H7 (cell line): ENCODE results near the gene NDUFA1. TPM values are rescaled to one million over a fixed set of nuclear protein-coding genes. Genes with fewer than 3 reads are reported as not detected.

Source experiments
- total RNA-seq: library from RNA; depleted of rRNA; stranded (reverse); fragments of >200 nt; shearing (Covaris generic); gene quantifications from 2 replicates; pipeline ENCODE4 v1.2.3, GENCODE V29; 2014; rRNA removed

NDUFA1 gene
- total RNA-seq, 1 experiment from 2014 or later: 73.1 TPM

Other genes starting within 250 kb of the NDUFA1 start
- gene SEPTIN6, start 178.7 kb upstream of the NDUFA1 start, total RNA-seq: 26.9 and 41.7 TPM in 2 replicates
- 1.8 and 3.2 TPM in 2 replicates for gene SOWAHD, start 113.2 kb upstream of the NDUFA1 start, total RNA-seq
- gene RPL39, start 80.2 kb upstream of the NDUFA1 start, total RNA-seq: 1,219 and 1,278 TPM in 2 replicates
- 3.9 and 6.2 TPM in 2 replicates for gene UPF3B, start 18.9 kb upstream of the NDUFA1 start, total RNA-seq
- 15.4 and 16.2 TPM in 2 replicates for gene RNF113A, start 99 bp upstream of the NDUFA1 start, total RNA-seq
- not detected in 2 replicates for gene AKAP14, start 24.1 kb downstream of the NDUFA1 start, total RNA-seq
- 4.8 and 5.5 TPM in 2 replicates for gene NKAP, start 71.9 kb downstream of the NDUFA1 start, total RNA-seq
- gene RHOXF2B, start 205.9 kb downstream of the NDUFA1 start, total RNA-seq: not detected in 2 replicates
- gene RHOXF1, start 244.1 kb downstream of the NDUFA1 start, total RNA-seq: not detected in 2 replicates